K562 (cell line): ENCODE data around the gene TBC1D5.

Experiments used
- CTCF ChIP-seq, 3 experiments: IDR thresholded peaks in 2 of 3; conservative IDR thresholded peaks in 1 of 3; 2 replicates each; pipeline ENCODE4 v1.5.1; 2011 to 2012; ENCODE audit warnings: low read length in 3 of 3, mild to moderate bottlenecking in 3 of 3, control low read depth in 2 of 3, improper control_type of control experiment in 1 of 3, inconsistent platforms in 1 of 3, low read depth in 1 of 3, mixed read lengths in 1 of 3, moderate library complexity in 1 of 3; ENCODE audit not compliant: insufficient read depth in 2 of 3
- HDAC2 ChIP-seq: fragments of 450-650 bp; IDR thresholded peaks from 2 replicates; pipeline ENCODE4 v1.6.1; 2016; ENCODE audit warnings: mild to moderate bottlenecking
- NCOA4 ChIP-seq: fragments of 450-650 bp; IDR thresholded peaks from 2 replicates; pipeline ENCODE4 v1.6.1; 2018; ENCODE audit warnings: mild to moderate bottlenecking; ENCODE audit not compliant: partially characterized antibody
- POLR2A ChIP-seq: fragments of 450-650 bp; conservative IDR thresholded peaks from 2 replicates; pipeline ENCODE4 v1.6.1; 2016
- SRSF9 ChIP-seq: fragments of 200-400 bp; formaldehyde crosslinking; IDR thresholded peaks from 2 replicates; pipeline ENCODE4 v1.6.1; 2017; ENCODE audit warnings: low read depth, low read length, borderline replicate concordance
- YY1 ChIP-seq, 3 experiments: IDR thresholded peaks; 2 replicates each; pipeline ENCODE4 v1.6.1; 2011; ENCODE audit warnings: low read length in 2 of 3, mild to moderate bottlenecking in 2 of 3, moderate library complexity in 2 of 3, borderline replicate concordance in 1 of 3, control low read depth in 1 of 3, low read depth in 1 of 3; ENCODE audit not compliant: insufficient read depth in 3 of 3, insufficient replicate concordance in 2 of 3, control insufficient read depth in 1 of 3, insufficient read length in 1 of 3; ENCODE audit errors: extremely low read depth in 1 of 3
- ZNF217 ChIP-seq: sonication (generic); formaldehyde crosslinking; IDR thresholded peaks from 2 replicates; pipeline ENCODE4 v1.8.0; 2022; ENCODE audit warnings: mild to moderate bottlenecking, missing genetic modification reagents
- ZNF263 ChIP-seq: sonication (generic); formaldehyde crosslinking; IDR thresholded peaks from 2 replicates; pipeline ENCODE4 v1.8.0; 2022; ENCODE audit warnings: mild to moderate bottlenecking, missing genetic modification reagents, borderline replicate concordance

GRCh38 chr3:17232442-17232841 is 510.0 kb downstream of the TBC1D5 start:
- TF ChIP-seq CTCF (IDR thresholded peaks at IDR 0.05 in 2 of 3, conservative IDR thresholded peaks at IDR 0.05 in 1 of 3; ENCODE audit: insufficient read depth in 2 of 3, low read depth in 1 of 3, low read length in 3 of 3) (no peak), HDAC2 (no peak), YY1 (IDR thresholded peaks at IDR 0.05; ENCODE audit: borderline replicate concordance in 1 of 3, control insufficient read depth in 1 of 3, extremely low read depth in 1 of 3, insufficient read depth in 3 of 3, insufficient read length in 1 of 3, insufficient replicate concordance in 2 of 3, low read depth in 1 of 3, low read length in 2 of 3) (no peak), NCOA4 (no peak), ZNF263 (CRISPR knock-in tag) (no peak), ZNF217 (CRISPR knock-in tag) (no peak), POLR2A (no peak), SRSF9 (no peak)
